Measurements from ENCODE around the gene NR0B1. TPM values are rescaled to one million over a fixed set of nuclear protein-coding genes. Genes with fewer than 3 reads are reported as not detected.

Gene NR0B1
- total and polyA plus RNA-seq, 3 donors from 2014 or later: 29.0 to 81.5 (median 60.6) TPM

- no peak for DNase-seq
- Histone ChIP-seq H3K9me3 (no peaks in the 10 kb centered on the region), H3K4me1 (no peaks in the 10 kb centered on the region), H3K36me3 (ENCODE audit: low read depth, missing control alignments) (no peaks in the 10 kb centered on the region), H3K4me3 (no peak overlapping the region), H3K27ac (no peak overlapping the region), H3K27me3 (no peaks in the 10 kb centered on the region)
- 14 to 29% methylated on average over 3 to 5 of the region's 5 CpGs for WGBS, 2 donors
- intact Hi-C loops (cut with DNase I; ENCODE audit: low total_unique reads): no loop called here
- TF ChIP-seq CTCF (IDR thresholded peaks at IDR 0.05): no peak
Measured at GRCh38 chrX:30301963-30302362, 7.2 kb downstream of the NR0B1 start.

GRCh38 chrX:30301208-30301607 is 8.0 kb downstream of the NR0B1 start:
- Histone ChIP-seq H3K36me3 (ENCODE audit: low read depth, missing control alignments) (no peaks in the 10 kb centered on the region), H3K9me3 (no peaks in the 10 kb centered on the region), H3K27me3 (no peaks in the 10 kb centered on the region), H3K4me3 (no peak overlapping the region), H3K4me1 (no peaks in the 10 kb centered on the region), H3K27ac (no peak overlapping the region)
- no peak for DNase-seq
- intact Hi-C loops (cut with DNase I; ENCODE audit: low total_unique reads): no loop called here
- TF ChIP-seq CTCF (IDR thresholded peaks at IDR 0.05) (no peak), POLR2A (IDR thresholded peaks at IDR 0.05) (no peak)

DNA sequence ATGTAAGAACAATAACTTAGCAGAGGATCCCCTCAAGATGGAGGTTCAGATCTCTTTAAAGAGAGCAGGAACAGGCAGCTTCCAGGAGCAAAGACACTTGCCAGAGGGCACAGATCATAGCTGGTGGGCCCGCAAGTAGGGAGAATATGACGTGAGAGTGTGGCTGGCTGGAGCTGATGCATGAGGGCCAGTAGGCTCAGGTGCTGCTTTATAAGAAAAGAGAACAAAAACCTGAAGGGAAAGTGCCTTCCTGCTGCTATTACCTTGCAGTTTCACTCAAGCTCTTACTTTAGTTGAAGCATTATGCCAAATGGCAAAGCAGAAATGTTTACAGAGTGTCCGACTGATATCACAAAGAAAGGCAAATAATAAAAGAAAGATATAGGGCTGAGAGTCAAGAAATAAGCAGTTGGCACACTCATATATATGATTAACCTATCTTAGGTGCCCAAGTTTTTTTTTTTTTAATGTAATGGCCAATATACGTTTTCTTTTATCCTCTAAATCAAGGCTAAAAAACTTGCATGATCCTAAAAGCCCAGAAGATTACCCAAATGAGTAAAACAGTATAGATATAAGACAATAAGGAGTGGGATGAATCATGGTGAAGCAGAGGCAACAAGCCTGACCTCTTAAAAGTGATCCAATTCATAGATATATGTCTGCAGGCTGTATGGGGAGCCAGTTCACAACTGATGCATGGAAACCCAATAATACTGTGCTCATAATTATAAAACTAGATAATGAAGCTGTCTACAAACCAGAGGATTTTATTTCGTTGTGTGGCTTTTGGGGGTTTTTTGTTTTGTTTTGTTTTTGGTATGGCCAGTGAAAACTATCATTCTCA is 12.6 kb downstream of the NR0B1 start:
- H3K4me3 ChIP-seq: no peak overlapping the region
- H3K9me3 ChIP-seq: no peaks in the 10 kb centered on the region
- no peak for DNase-seq
- 78 to 91% methylated on average over 5 of the region's 5 CpGs for WGBS, 2 donors
- H3K27me3 ChIP-seq: no peaks in the 10 kb centered on the region
- intact Hi-C loops (cut with DNase I; ENCODE audit: low total_unique reads): no loop called here
- no peak overlapping the region for H3K27ac ChIP-seq
- TF ChIP-seq CTCF (IDR thresholded peaks at IDR 0.05) (no peak), POLR2A (IDR thresholded peaks at IDR 0.05) (no peak)
- no peaks in the 10 kb centered on the region for H3K4me1 ChIP-seq
- no peaks in the 10 kb centered on the region for H3K36me3 ChIP-seq (ENCODE audit: low read depth, missing control alignments)

- TF ChIP-seq POLR2A (IDR thresholded peaks at IDR 0.05) (no peak), CTCF (IDR thresholded peaks at IDR 0.05) (no peak)
- intact Hi-C loops (cut with DNase I; ENCODE audit: low total_unique reads): no loop called here
Measured at GRCh38 chrX:30283456-30284200, 25.6 kb downstream of the NR0B1 start.

More at GRCh38 chrX:30283456-30284200, 25.6 kb downstream of the NR0B1 start:
- Histone ChIP-seq H3K27me3 (no peaks in the 10 kb centered on the region), H3K4me1 (no peaks in the 10 kb centered on the region), H3K27ac (no peak overlapping the region), H3K4me3 (no peak overlapping the region), H3K36me3 (ENCODE audit: low read depth, missing control alignments) (no peaks in the 10 kb centered on the region), H3K9me3 (no peaks in the 10 kb centered on the region)
- no peak for DNase-seq
- 63 to 89% methylated on average over 3 of the region's 3 CpGs for WGBS, 2 donors

Measured in testis (tissue), 3 donors.